Hypothalamus (tissue), 51 donors: ENCODE measurements around the gene NUFIP2.
A peak's percentile ranks its signal among the peaks of the same experiment; 100 is the strongest.
"Not testable (repeated sequence)": the region's sequence is repeated elsewhere in the genome, so short reads cannot be mapped to it uniquely, and the experiment has no call there.

Source experiments
- DNase-seq, 51 donors: peaks; one replicate each; lab custom pipeline; 2025; lab: John Stamatoyannopoulos, UW

NUFIP2 gene

DNA sequence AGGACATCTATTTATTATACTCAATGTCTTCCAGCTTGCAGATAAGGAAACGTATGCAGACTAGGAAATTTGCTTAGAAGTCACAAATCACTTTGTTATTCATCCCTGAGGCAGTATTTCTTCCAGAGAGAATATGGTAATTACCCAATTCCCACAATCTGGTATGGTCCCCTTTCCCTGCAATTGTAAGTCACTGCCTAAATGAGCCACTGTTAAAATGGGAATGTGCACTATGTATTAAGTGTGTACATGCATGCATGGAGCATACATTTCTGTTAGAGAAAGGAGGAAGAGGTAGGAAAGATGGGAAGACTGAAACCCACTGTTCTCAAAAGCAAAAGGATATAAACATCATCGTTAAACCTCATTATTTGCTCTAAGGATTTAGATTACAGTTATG lies 10.0 kb downstream of the NUFIP2 start:
- no peak for DNase-seq

DNA sequence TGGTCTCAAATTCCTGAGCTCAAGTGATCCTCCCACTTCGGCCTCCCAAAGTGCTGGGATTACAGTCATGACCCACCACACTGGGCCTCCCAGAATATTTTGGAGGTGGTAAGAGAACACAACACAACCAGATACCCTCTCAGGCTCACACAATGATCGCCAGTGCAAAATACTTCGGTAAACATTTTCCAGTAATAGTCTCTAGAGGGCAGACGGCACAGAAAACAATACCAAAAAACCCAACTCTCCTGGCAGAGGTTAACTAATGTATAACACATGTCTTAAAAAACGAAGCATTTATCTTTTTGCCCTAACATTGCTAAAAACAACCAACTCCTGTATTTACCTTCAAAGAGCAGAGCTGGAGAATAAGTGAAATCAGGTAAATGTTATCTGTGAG lies 10.5 kb downstream of the NUFIP2 start:
- DNase-seq = no peak

DNA sequence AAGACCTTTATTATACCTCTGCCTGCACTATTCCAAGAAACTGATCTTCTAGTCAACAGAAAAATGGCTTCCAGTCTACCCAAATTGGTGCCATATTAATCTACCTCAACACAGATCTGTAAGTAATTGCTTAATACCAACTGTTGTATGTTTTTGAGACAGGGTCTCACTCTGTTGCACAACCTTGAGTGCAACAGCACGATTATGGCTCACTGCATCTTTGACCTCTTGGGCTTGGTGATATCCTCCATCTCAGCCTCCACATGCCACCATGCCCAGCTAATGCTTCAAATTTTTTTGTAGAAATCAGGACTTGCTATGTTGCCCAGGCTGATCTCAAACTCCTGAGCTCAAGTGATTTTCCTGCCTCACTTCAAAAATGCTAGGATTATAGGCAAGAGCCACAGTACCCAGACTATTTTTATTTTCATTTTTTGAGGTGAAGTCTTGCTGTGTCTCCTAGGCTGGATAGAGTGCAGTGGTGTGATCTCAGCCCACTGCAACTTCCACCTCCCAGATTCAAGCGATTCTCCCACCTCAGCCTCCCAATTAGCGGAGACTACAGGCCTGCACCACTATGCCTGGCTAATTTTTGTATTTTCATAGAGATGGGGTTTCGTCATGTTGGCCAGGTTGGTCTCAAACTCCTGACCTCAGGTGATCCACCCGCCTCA lies 14.4 kb downstream of the NUFIP2 start:
- DNase-seq = no peak

DNA sequence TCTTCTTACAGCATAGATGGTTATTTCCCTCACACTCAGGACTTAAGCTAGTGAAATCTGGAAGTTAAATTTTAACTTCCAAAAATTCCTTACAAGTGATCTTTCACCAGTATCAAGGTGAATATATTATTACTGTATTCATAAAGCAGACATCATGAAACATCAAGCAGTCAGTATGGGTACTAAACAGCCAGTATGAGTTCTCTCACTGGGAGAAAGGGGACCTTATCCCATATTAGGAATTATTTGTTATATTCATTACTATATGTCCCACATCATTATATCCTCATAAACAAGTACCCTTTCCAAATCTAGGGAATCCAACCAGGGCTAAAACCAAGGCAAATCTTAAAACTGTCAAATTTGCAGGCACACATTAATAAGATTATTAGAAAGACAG lies 15.3 kb downstream of the NUFIP2 start:
- no peak for DNase-seq

DNA sequence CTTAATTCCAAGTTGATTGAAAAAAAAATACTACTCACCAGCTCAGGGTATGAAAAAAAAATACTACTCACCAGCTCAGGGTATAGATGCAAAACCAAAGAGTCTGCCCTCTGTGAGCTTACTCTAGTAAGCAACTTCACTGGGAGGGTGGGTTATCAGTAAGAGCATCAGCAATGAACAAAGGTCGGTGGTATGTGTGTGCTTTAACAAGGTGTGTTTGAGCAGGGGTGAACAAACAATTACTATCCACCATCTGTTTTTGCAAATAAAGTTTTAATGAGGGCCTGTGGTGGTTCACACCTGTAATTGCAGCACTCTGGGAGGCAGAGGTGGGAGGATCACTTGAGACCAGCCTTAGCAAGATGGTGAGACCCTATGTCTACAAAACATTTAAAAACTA lies 20.0 kb downstream of the NUFIP2 start:
- DNase-seq = no peak

DNA sequence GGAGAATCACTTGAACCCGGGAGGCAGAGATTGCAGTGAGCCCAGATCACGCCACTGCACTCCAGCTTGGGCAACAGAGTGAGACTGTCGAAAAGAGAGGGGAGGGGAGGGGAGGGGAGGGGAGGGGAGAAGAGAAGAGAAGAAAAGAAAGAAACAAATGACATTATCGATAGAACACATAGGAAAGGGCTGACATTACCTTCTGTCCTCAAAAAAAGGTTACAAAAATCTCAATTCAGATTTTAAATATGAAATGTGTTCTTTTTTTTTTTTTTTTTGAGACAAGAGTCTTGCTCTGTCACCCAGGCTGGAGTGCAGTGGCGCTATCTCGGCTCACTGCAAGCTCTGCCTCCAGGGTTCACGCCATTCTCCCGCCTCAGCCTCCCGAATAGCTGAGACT lies 22.0 kb downstream of the NUFIP2 start:
- DNase-seq = not testable (repeated sequence)

DNA sequence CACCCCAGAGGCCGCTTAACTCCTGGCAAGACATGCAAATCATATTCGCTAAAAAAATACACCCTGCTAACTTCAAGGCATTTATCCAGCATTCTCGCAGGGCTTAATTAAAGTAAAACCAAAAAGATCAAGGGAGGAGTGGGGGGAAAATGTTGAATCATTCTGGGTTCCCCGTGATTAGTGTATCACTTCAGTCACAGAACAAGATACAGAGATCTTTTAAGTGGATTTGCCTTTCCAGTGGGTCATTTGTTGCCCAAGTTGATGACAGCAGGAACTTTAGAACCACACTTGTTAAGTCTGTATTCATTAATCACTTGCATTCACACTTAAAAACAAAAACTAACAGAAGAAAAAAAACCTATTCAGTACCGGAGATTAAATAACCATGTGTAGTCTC lies 30.0 kb downstream of the NUFIP2 start:
- no peak for DNase-seq

DNA sequence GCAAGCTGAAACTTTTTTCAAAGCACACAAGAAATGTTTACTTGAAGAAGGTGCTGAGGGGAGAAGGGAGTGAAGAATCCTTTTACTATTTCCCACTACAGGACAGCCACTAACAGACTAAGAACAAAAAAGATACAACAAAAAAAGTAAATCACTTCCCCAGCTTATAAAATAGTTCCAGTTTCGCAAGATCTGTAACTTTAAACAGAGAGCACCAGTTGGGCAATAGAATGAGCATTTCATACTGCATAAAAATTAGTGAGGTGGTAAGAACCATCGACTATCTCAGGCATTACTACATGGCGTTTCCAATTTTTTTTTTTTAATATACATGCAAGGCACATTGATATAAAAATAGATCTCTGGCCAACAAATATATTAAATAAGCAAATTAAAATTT lies 36.2 kb downstream of the NUFIP2 start:
- DNase-seq = no peak

DNA sequence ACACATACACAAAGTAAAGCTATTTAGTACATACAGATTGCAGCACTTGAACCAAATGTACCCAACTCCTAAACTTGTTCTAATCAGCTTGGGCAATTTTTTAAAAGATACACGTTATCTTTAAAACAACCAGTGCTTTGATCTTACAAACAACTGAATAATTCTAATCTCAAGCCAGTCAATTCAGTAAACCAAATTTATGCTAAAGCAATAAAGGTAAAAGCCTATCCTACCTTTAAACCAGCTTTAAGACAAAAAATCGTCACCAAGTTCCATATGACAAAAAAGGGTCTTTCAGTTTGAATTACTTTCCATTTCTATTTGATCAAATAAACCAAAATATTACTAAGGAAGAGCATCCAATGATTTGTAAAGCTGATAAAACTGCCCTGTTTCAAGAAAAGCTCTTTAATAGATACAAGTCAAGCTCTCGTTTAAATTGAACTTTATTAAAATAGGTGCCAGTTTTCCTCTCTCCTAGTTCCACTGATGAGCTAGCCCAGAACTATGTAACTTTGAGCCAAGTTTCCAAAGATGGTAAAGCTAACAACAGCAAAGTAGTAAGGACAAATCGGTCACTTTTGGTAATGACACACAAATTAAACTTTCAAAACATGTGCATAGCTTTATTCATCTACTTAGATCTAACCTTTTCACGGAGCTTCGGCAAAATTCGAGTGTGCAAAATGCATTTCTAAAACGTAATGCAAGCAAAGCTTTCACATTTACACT lies 37.0 kb downstream of the NUFIP2 start:
- DNase-seq = no peak

DNA sequence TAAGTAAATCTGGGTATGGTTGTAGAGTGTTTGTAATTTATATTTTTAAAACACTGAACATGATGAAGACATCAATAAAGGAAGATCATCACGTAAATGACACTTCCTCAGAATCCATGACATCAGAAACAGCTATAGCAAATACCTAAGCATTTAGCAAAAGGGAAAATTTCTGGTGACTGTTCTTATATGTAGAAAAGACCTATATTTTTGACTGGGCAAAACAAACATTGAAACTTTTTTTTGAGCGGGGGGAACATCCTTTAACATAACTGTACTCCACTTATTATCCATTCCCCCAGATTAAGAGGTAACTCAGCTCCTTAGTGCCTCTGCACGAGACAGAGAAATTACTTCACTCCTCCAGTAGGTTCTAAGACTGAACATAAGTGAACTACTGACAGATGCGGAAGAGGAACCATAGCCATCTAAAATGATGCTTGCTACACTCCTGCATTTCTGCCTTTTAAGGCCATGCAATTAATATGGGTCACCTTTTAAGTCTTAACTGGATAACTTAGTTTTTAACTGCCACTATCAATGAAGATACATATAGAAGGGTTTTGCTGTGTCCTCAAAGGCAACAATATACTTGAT lies 37.9 kb downstream of the NUFIP2 start:
- DNase-seq = no peak

DNA sequence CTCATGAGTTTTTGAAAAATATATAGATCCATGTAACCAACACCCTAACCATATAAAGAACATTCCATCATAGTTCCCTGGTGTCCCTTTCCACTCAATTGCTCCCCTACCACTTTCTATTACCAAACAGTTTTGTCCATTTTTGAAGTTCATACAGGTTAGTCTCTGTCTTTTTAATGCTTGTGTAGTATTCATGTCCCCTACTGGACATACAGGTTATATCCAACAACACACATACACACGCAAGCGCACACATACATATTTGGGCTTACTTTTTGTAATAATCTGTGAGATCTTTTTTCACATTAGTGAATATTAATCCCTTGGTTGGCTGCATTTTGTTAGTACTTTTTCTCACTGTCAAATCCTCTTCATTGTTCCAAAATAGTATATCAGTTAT lies 40.9 kb downstream of the NUFIP2 start:
- DNase-seq = no peak

DNA sequence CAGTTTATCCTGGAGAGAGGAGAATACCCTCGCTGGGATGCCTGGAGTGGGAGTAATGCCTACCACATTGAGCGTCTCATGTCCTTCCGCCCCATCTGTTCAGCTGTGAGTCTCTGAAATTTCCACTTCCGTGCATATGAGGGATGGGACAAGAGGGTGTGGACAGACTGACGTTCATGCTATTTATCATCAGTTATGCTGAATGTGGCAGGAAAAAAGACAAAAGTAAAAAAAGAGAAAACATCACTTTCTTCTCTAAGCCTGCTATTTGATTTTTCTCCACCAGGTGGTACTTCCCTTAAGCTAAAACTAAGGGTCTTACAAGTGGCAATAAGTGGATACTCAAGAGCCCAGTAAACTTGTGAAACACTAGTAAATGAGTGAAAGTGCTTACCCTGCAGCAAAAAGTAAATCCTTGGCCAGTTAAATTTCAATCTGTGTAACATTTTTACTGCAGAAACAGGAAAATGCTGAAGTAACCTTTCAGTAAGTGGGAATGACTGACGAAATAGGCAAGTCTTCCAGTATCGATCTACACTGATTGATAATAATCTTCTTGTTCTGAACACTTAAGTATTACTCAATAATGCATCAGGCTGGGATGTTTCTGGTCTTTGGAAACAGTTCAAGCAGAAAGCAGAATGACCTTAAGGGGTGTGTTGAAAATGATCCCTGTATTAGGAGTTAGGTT lies 41.7 kb downstream of the NUFIP2 start:
- peak in 1 of 51 donors; percentile 19 for DNase-seq

DNA sequence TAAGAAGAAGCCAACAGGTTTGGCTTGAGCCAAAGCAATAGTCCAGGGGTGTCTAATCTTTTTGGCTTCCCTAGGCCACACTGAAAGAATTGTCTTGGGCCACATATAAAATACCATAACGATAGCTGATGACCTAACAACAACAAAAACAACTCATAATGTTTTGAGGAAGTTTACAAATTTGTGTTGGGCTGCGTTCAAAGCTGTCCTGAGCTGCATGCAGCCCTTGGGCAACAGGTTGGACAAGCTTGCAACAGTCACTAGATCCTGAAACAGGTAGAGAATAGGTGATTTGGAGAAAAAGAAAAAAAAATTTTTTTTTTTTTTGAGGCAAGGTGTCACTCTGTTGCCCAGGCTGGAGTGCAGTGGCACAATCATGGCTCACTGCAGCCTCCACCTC lies 42.8 kb downstream of the NUFIP2 start:
- no peak for DNase-seq

DNA sequence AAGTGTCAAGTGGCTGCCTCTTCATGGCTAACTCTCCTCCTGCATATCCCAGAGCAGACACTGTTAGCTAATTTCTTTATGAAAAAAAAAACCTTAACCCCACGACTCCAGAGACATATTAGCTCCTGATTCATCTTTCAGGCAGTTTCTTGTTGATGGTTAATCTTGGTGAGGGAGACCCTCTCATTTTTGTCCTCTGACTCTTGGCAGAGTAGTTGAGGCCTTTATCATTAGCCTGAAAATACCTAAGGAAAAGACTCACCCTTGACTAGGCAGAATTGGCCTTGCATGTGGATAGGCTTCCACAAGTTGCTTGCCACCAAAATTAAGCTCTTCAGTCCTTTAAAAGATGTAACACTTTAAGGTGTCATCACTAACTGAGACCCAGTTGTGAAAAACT lies 43.3 kb downstream of the NUFIP2 start:
- no peak for DNase-seq

DNA sequence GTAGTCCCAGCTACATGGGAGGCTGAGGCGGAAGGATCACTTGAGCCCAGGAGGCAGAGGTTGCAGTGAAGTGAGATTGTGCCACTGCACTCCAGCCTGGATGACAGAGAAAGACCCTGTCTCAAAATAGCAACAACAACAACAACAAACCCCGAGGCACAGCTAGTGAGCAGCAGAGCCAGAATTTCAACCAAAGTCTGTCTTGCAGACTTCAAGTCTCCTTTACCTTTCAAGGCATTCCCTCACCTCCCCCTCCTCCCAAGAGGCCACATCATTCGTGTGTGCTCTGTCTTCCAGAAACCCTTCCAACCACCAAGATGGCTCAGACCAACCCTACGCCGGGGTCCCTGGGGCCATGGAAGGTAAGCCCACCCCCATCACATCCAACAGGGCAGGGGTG lies 45.1 kb downstream of the NUFIP2 start:
- DNase-seq = no peak

DNA sequence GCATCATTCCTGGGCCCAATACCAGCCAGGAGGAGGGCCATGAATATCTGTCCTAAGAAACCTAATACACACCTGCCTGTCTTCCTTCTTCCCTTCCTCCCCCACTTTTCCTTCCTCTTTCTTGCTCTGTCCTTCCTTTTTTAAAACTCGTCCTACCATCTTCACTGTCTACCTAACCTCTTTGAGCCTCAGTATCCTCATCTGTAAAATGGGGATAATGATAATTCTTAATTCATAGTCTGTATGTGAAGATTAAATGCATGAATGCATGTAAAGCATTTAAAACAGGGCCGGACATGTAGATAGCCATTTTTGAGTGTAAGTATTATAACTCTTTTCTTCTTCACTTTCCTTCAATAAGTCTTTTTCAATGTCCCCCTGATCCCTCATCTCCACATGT lies 46.7 kb downstream of the NUFIP2 start:
- no peak for DNase-seq

DNA sequence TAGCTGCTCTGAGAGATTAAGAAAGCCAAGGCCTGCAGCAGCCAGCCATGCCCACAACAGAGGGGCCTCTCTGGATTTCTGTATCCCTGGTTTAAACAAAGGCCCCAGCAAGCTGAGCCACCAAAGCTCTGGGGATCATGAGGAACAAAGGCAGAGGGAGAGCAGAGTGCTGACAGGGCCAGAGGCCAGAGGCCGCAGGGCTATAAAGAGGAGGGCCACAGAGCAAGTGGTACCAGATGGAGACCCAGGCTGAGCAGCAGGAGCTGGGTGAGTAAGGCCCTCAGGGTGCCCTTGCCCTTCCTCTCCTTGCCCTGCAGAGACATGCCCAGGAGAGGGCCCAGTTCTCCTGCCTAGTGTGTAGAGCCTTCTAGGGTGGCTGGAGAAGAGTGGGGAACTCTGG lies 47.3 kb downstream of the NUFIP2 start, which contains the start of gene CRYBA1:
Gene CRYBA1, plus strand, starts transcription at position 232 of the 400 bp plus-strand sequence. Its CDS starts 5 bp downstream, at position 237.
- no peak for DNase-seq

DNA sequence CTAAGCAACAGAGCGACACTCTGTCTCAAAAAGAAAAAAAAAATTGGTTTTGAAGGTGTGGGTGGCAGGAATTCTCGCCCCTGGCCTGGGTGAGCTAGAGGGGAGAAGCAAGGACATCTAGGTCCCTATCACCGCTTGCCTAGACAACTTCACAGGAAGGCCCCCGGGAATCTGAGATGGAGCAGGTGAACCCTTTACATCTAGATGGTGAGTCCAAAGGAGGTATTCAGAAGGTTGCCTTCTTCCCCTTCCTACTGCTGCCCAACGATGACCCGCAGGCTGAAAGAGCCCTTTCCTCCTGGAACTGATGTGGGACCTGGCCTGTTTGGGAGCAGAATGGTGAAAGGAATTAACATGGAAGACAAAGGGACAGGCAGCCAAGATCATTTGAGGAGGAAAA lies 48.5 kb downstream of the NUFIP2 start:
- no peak for DNase-seq

DNA sequence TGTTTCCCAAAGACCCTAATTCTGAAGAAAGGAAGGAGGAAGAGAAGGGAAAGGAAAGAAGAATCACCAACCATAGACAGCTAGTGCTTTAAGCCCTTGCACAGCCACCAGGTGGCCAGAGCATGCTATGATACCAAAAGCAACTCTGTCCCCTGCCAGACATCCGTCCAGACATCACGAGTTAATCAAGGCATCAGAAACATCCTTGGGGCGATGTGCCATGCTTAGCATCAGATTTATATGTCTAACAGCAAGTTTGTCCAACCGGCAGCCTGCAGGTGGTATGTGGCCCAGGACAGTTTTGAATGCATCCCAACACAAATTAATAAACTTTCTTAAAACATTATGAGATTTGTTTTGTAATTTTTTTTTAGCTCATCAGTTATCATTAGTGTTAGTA lies 50.2 kb downstream of the NUFIP2 start:
- DNase-seq = peak in 1 of 51 donors; percentile 18

DNA sequence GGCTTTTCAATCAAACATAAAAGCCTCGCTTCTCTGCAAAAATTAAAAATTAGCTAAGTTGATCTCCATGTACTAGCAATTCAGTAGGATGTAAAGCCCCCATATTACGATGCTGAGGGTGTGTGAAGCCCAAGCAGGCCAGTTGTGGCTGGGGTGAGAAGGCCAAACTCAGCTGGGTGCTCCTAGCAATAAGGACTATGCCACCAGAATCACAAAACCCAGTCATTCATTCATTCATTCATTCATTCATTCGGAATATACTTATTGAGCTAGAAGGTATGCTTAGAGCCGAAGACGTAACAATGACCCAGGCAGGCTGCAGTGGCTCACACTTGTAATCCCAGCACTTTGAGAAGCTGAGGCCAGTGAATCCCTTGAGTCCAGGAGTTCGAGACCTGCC lies 51.2 kb downstream of the NUFIP2 start:
- no peak for DNase-seq

DNA sequence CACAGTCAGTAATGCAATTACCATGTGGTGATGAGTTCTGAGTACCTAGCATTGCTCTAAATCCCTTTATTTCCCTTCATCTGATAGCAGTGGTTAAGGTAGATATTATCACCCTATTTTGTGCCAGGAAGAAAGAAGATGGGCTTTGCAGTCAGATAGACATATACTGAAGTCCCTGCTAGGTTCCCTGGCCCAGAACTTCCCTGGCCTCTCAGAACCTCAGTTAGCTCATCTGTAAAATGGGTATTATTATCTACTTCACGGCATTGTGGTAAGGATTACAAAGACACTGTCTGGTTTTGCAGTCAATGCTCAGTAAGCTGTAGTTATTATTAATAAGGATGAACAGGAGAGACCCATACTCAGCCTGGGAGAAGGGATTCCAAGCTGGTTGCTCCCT lies 51.9 kb downstream of the NUFIP2 start:
- DNase-seq = no peak
